WTC11 (cell line): ENCODE measurements around the gene DTWD2.

Experiments used
- ETV6 ChIP-seq: sonication (generic); formaldehyde crosslinking; IDR thresholded peaks from 2 replicates; pipeline ENCODE4 v1.8.1; 2022; ENCODE audit warnings: mild to moderate bottlenecking, missing genetic modification reagents
- MXD4 ChIP-seq: fragments of 250-450 bp; sonication (Bioruptor Pico); IDR thresholded peaks from 2 replicates; pipeline ENCODE4 v1.8.0; 2021; ENCODE audit warnings: mild to moderate bottlenecking, moderate library complexity, borderline replicate concordance
- SP1 ChIP-seq: sonication (generic); formaldehyde crosslinking; conservative IDR thresholded peaks from 2 replicates; pipeline ENCODE4 v1.8.1; 2022; ENCODE audit warnings: missing genetic modification reagents
- TEAD4 ChIP-seq: sonication (generic); formaldehyde crosslinking; IDR thresholded peaks from 2 replicates; pipeline ENCODE4 v1.8.0; 2022; ENCODE audit warnings: mild to moderate bottlenecking, missing genetic modification reagents
- TF ChIP-seq, protein P1 (sequence below): fragments of 200-600 bp; IDR thresholded peaks from 2 replicates; pipeline ENCODE4 v1.8.0; 2022; ENCODE audit warnings: antibody characterized with exemption
- TF ChIP-seq, protein P2 (sequence below): fragments of 250-450 bp; sonication (Bioruptor Pico); IDR thresholded peaks from 2 replicates; pipeline ENCODE4 v1.9.0; 2021; ENCODE audit warnings: mild to moderate bottlenecking, borderline replicate concordance
- TF ChIP-seq, protein P3 (sequence below): sonication (generic); formaldehyde crosslinking; IDR thresholded peaks from 2 replicates; pipeline ENCODE4 v1.8.0; 2022; ENCODE audit warnings: mild to moderate bottlenecking, missing genetic modification reagents
- TF ChIP-seq, protein P4 (sequence below): sonication (generic); formaldehyde crosslinking; IDR thresholded peaks from 2 replicates; pipeline ENCODE4 v1.8.1; 2023; ENCODE audit warnings: mild to moderate bottlenecking, missing genetic modification reagents, moderate library complexity
- TF ChIP-seq, protein P5 (sequence below): fragments of 250-450 bp; sonication (Bioruptor Pico); IDR thresholded peaks from 2 replicates; pipeline ENCODE4 v1.9.0; 2021; ENCODE audit warnings: mild to moderate bottlenecking
- TF ChIP-seq, protein P6 (sequence below): sonication (generic); formaldehyde crosslinking; IDR thresholded peaks from 2 replicates; pipeline ENCODE4 v1.8.1; 2023; ENCODE audit warnings: mild to moderate bottlenecking, moderate library complexity, missing genetic modification reagents
- TF ChIP-seq, protein P7 (sequence below): sonication (generic); formaldehyde crosslinking; IDR thresholded peaks from 2 replicates; pipeline ENCODE4 v1.8.1; 2022; ENCODE audit warnings: mild to moderate bottlenecking, missing genetic modification reagents, moderate library complexity, borderline replicate concordance
- TF ChIP-seq, protein P8 (sequence below): sonication (generic); formaldehyde crosslinking; IDR thresholded peaks from 2 replicates; pipeline ENCODE4 v1.8.0; 2022; ENCODE audit warnings: missing genetic modification reagents
- TF ChIP-seq, protein P9 (sequence below): sonication (generic); formaldehyde crosslinking; IDR thresholded peaks from 2 replicates; pipeline ENCODE4 v1.8.1; 2023; ENCODE audit warnings: mild to moderate bottlenecking, missing genetic modification reagents, borderline replicate concordance
- TF ChIP-seq, protein P10 (sequence below): fragments of 250-450 bp; sonication (Bioruptor Pico); IDR thresholded peaks from 2 replicates; pipeline ENCODE4 v1.9.0; 2021; ENCODE audit warnings: mild to moderate bottlenecking

DNA sequence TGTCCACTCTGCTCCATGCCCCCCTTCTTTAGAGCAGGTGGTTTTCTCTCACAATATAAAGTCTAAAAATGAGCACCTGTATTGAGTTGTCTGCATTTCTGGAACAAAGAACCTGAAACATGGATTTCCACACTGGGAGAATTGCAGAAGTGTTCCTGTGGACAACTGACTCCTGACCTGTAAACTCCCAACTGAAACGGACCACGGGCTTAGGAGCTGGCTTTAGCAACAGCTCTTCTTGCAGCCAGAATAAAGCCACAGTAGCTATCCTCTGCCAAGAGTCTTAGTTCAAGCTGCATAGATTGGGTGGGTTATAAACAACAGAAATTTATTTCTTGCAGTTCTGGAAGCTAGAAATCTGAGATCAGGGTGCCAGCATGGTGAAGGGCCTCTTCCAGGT is 194.7 kb downstream of the DTWD2 start:
- TF ChIP-seq, protein P1, sequence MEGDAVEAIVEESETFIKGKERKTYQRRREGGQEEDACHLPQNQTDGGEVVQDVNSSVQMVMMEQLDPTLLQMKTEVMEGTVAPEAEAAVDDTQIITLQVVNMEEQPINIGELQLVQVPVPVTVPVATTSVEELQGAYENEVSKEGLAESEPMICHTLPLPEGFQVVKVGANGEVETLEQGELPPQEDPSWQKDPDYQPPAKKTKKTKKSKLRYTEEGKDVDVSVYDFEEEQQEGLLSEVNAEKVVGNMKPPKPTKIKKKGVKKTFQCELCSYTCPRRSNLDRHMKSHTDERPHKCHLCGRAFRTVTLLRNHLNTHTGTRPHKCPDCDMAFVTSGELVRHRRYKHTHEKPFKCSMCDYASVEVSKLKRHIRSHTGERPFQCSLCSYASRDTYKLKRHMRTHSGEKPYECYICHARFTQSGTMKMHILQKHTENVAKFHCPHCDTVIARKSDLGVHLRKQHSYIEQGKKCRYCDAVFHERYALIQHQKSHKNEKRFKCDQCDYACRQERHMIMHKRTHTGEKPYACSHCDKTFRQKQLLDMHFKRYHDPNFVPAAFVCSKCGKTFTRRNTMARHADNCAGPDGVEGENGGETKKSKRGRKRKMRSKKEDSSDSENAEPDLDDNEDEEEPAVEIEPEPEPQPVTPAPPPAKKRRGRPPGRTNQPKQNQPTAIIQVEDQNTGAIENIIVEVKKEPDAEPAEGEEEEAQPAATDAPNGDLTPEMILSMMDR, result no peak
- TF ChIP-seq, protein P2, sequence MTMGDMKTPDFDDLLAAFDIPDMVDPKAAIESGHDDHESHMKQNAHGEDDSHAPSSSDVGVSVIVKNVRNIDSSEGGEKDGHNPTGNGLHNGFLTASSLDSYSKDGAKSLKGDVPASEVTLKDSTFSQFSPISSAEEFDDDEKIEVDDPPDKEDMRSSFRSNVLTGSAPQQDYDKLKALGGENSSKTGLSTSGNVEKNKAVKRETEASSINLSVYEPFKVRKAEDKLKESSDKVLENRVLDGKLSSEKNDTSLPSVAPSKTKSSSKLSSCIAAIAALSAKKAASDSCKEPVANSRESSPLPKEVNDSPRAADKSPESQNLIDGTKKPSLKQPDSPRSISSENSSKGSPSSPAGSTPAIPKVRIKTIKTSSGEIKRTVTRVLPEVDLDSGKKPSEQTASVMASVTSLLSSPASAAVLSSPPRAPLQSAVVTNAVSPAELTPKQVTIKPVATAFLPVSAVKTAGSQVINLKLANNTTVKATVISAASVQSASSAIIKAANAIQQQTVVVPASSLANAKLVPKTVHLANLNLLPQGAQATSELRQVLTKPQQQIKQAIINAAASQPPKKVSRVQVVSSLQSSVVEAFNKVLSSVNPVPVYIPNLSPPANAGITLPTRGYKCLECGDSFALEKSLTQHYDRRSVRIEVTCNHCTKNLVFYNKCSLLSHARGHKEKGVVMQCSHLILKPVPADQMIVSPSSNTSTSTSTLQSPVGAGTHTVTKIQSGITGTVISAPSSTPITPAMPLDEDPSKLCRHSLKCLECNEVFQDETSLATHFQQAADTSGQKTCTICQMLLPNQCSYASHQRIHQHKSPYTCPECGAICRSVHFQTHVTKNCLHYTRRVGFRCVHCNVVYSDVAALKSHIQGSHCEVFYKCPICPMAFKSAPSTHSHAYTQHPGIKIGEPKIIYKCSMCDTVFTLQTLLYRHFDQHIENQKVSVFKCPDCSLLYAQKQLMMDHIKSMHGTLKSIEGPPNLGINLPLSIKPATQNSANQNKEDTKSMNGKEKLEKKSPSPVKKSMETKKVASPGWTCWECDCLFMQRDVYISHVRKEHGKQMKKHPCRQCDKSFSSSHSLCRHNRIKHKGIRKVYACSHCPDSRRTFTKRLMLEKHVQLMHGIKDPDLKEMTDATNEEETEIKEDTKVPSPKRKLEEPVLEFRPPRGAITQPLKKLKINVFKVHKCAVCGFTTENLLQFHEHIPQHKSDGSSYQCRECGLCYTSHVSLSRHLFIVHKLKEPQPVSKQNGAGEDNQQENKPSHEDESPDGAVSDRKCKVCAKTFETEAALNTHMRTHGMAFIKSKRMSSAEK (CRISPR knock-in tag), result no peak
- TF ChIP-seq TEAD4 (CRISPR knock-in tag) (no peak), SP1 (CRISPR knock-in tag) (no peak), MXD4 (no peak), ETV6 (CRISPR knock-in tag) (no peak)
- TF ChIP-seq, protein P3, sequence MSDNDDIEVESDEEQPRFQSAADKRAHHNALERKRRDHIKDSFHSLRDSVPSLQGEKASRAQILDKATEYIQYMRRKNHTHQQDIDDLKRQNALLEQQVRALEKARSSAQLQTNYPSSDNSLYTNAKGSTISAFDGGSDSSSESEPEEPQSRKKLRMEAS (CRISPR knock-in tag), result no peak
- TF ChIP-seq, protein P4, sequence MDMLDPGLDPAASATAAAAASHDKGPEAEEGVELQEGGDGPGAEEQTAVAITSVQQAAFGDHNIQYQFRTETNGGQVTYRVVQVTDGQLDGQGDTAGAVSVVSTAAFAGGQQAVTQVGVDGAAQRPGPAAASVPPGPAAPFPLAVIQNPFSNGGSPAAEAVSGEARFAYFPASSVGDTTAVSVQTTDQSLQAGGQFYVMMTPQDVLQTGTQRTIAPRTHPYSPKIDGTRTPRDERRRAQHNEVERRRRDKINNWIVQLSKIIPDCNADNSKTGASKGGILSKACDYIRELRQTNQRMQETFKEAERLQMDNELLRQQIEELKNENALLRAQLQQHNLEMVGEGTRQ, result no peak
- TF ChIP-seq, protein P5, sequence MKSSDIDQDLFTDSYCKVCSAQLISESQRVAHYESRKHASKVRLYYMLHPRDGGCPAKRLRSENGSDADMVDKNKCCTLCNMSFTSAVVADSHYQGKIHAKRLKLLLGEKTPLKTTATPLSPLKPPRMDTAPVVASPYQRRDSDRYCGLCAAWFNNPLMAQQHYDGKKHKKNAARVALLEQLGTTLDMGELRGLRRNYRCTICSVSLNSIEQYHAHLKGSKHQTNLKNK, result no peak
- TF ChIP-seq, protein P6, sequence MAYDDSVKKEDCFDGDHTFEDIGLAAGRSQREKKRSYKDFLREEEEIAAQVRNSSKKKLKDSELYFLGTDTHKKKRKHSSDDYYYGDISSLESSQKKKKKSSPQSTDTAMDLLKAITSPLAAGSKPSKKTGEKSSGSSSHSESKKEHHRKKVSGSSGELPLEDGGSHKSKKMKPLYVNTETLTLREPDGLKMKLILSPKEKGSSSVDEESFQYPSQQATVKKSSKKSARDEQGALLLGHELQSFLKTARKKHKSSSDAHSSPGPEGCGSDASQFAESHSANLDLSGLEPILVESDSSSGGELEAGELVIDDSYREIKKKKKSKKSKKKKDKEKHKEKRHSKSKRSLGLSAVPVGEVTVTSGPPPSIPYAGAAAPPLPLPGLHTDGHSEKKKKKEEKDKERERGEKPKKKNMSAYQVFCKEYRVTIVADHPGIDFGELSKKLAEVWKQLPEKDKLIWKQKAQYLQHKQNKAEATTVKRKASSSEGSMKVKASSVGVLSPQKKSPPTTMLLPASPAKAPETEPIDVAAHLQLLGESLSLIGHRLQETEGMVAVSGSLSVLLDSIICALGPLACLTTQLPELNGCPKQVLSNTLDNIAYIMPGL (CRISPR knock-in tag), result no peak
- TF ChIP-seq, protein P7, sequence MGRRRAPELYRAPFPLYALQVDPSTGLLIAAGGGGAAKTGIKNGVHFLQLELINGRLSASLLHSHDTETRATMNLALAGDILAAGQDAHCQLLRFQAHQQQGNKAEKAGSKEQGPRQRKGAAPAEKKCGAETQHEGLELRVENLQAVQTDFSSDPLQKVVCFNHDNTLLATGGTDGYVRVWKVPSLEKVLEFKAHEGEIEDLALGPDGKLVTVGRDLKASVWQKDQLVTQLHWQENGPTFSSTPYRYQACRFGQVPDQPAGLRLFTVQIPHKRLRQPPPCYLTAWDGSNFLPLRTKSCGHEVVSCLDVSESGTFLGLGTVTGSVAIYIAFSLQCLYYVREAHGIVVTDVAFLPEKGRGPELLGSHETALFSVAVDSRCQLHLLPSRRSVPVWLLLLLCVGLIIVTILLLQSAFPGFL, result no peak
- TF ChIP-seq, protein P8, sequence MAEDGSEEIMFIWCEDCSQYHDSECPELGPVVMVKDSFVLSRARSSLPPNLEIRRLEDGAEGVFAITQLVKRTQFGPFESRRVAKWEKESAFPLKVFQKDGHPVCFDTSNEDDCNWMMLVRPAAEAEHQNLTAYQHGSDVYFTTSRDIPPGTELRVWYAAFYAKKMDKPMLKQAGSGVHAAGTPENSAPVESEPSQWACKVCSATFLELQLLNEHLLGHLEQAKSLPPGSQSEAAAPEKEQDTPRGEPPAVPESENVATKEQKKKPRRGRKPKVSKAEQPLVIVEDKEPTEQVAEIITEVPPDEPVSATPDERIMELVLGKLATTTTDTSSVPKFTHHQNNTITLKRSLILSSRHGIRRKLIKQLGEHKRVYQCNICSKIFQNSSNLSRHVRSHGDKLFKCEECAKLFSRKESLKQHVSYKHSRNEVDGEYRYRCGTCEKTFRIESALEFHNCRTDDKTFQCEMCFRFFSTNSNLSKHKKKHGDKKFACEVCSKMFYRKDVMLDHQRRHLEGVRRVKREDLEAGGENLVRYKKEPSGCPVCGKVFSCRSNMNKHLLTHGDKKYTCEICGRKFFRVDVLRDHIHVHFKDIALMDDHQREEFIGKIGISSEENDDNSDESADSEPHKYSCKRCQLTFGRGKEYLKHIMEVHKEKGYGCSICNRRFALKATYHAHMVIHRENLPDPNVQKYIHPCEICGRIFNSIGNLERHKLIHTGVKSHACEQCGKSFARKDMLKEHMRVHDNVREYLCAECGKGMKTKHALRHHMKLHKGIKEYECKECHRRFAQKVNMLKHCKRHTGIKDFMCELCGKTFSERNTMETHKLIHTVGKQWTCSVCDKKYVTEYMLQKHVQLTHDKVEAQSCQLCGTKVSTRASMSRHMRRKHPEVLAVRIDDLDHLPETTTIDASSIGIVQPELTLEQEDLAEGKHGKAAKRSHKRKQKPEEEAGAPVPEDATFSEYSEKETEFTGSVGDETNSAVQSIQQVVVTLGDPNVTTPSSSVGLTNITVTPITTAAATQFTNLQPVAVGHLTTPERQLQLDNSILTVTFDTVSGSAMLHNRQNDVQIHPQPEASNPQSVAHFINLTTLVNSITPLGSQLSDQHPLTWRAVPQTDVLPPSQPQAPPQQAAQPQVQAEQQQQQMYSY, result no peak
- TF ChIP-seq, protein P9, sequence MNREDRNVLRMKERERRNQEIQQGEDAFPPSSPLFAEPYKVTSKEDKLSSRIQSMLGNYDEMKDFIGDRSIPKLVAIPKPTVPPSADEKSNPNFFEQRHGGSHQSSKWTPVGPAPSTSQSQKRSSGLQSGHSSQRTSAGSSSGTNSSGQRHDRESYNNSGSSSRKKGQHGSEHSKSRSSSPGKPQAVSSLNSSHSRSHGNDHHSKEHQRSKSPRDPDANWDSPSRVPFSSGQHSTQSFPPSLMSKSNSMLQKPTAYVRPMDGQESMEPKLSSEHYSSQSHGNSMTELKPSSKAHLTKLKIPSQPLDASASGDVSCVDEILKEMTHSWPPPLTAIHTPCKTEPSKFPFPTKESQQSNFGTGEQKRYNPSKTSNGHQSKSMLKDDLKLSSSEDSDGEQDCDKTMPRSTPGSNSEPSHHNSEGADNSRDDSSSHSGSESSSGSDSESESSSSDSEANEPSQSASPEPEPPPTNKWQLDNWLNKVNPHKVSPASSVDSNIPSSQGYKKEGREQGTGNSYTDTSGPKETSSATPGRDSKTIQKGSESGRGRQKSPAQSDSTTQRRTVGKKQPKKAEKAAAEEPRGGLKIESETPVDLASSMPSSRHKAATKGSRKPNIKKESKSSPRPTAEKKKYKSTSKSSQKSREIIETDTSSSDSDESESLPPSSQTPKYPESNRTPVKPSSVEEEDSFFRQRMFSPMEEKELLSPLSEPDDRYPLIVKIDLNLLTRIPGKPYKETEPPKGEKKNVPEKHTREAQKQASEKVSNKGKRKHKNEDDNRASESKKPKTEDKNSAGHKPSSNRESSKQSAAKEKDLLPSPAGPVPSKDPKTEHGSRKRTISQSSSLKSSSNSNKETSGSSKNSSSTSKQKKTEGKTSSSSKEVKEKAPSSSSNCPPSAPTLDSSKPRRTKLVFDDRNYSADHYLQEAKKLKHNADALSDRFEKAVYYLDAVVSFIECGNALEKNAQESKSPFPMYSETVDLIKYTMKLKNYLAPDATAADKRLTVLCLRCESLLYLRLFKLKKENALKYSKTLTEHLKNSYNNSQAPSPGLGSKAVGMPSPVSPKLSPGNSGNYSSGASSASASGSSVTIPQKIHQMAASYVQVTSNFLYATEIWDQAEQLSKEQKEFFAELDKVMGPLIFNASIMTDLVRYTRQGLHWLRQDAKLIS, result no peak
- TF ChIP-seq, protein P10, sequence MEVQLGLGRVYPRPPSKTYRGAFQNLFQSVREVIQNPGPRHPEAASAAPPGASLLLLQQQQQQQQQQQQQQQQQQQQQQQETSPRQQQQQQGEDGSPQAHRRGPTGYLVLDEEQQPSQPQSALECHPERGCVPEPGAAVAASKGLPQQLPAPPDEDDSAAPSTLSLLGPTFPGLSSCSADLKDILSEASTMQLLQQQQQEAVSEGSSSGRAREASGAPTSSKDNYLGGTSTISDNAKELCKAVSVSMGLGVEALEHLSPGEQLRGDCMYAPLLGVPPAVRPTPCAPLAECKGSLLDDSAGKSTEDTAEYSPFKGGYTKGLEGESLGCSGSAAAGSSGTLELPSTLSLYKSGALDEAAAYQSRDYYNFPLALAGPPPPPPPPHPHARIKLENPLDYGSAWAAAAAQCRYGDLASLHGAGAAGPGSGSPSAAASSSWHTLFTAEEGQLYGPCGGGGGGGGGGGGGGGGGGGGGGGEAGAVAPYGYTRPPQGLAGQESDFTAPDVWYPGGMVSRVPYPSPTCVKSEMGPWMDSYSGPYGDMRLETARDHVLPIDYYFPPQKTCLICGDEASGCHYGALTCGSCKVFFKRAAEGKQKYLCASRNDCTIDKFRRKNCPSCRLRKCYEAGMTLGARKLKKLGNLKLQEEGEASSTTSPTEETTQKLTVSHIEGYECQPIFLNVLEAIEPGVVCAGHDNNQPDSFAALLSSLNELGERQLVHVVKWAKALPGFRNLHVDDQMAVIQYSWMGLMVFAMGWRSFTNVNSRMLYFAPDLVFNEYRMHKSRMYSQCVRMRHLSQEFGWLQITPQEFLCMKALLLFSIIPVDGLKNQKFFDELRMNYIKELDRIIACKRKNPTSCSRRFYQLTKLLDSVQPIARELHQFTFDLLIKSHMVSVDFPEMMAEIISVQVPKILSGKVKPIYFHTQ (CRISPR knock-in tag), result no peak
